ENCODE data around the gene FRZB. TPM values are rescaled to one million over a fixed set of nuclear protein-coding genes. Genes with fewer than 3 reads are reported as not detected.

The FRZB gene
- total RNA-seq, 2 donors from 2014 or later, result 140 to 203 TPM

DNA sequence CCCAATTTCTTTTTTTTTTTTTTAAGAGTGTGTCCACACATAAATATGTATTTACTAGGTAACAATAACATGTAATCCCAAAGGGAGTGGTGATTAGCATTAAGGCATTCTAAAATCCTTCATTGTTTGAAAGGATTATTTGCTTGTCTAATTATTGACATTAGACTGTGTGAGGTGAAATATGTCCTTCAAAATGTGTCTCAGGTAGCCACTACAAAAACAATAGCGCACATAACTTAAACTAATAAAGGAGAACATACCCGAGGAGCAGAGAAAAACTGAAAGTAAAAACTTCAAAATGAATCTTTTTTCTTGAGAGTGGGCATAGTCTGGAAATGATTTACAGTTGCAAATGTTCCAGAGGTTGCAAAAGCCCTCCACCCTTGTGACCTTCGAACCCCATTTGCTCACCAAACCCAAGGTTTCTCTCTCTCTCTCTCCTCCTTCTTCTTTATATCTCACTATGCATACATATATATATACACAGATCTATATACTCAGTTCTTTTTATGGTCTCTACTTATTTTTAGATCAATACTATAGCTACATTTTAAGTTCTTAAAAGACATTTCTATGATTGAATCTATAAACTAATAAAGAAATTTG lies 24.4 kb upstream of the FRZB start:
- H3K27ac ChIP-seq, result no peak overlapping the region
- no peaks in the 10 kb centered on the region for H3K9me3 ChIP-seq
- ATAC-seq (ENCODE audit: insufficient number of reproducible peaks, low FRiP score, low read depth) (no peak), DNase-seq (ENCODE audit: low spot score) (no peak)
- no peak for TF ChIP-seq CTCF (IDR thresholded peaks at IDR 0.05)
- no peaks in the 10 kb centered on the region for H3K27me3 ChIP-seq (replicated peaks; ENCODE audit: insufficient read depth)
- no peaks in the 10 kb centered on the region for H3K36me3 ChIP-seq
- H3K4me3 ChIP-seq, result no peak overlapping the region
- peaks cover 29 to 54% of the 10 kb centered on the region in 2 donors for H3K4me1 ChIP-seq (ENCODE audit: control insufficient read depth in 1 of 2, low read depth in 2 of 2)

- no peak for TF ChIP-seq CTCF (IDR thresholded peaks at IDR 0.05)
- no peaks in the 10 kb centered on the region for H3K9me3 ChIP-seq
- ATAC-seq (ENCODE audit: insufficient number of reproducible peaks, low FRiP score, low read depth) (no peak), DNase-seq (ENCODE audit: low spot score) (no peak)
- no peak overlapping the region for H3K4me3 ChIP-seq
- no peaks in the 10 kb centered on the region for H3K27me3 ChIP-seq (replicated peaks; ENCODE audit: insufficient read depth)
- no peaks in the 10 kb centered on the region for H3K36me3 ChIP-seq
- peaks cover 26 to 52% of the 10 kb centered on the region in 2 donors for H3K4me1 ChIP-seq (ENCODE audit: control insufficient read depth in 1 of 2, low read depth in 2 of 2)
- no peak overlapping the region for H3K27ac ChIP-seq
Observed at GRCh38 chr2:182890305-182890704, 23.9 kb upstream of the FRZB start.

- TF ChIP-seq CTCF (IDR thresholded peaks at IDR 0.05), result no peak
- Histone ChIP-seq H3K27ac (no peak overlapping the region), H3K27me3 (replicated peaks; ENCODE audit: insufficient read depth) (no peaks in the 10 kb centered on the region), H3K4me1 (ENCODE audit: control insufficient read depth in 1 of 2, low read depth in 2 of 2) (peaks cover 28 to 46% of the 10 kb centered on the region in 2 donors), H3K4me3 (no peak overlapping the region), H3K36me3 (no peaks in the 10 kb centered on the region), H3K9me3 (no peaks in the 10 kb centered on the region)
- no peak for ATAC-seq (ENCODE audit: insufficient number of reproducible peaks, low FRiP score, low read depth)
- DNase-seq (ENCODE audit: low spot score), result no peak
Observed at GRCh38 chr2:182887753-182888415, 21.4 kb upstream of the FRZB start.

DNA sequence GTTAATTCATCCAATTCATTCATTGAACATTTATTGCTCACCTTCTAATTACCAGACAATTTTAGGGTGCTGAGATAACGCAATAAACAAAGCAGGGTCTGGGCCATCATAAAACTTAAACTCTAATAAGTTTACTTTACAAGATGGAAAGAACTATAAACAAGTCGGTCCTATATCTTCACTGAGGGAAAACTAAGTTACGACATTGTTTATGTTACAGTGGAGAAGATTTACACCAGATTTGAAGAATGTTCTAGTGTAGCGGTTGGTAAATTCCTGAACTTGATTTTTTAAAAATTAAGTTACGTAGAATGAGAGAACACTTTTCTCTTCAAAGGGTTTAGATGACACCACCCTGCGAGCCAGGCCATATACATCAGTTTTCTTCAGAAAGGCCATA lies 20.7 kb upstream of the FRZB start:
- peaks cover 31 to 48% of the 10 kb centered on the region in 2 donors for H3K4me1 ChIP-seq (ENCODE audit: control insufficient read depth in 1 of 2, low read depth in 2 of 2)
- H3K4me3 ChIP-seq, result no peak overlapping the region
- ATAC-seq (ENCODE audit: insufficient number of reproducible peaks, low FRiP score, low read depth) (no peak), DNase-seq (ENCODE audit: low spot score) (no peak)
- no peak for TF ChIP-seq CTCF (IDR thresholded peaks at IDR 0.05)
- H3K9me3 ChIP-seq, result no peaks in the 10 kb centered on the region
- H3K27me3 ChIP-seq (replicated peaks; ENCODE audit: insufficient read depth), result no peaks in the 10 kb centered on the region
- H3K36me3 ChIP-seq, result no peaks in the 10 kb centered on the region
- peak overlapping the region; percentile 31 to 58 for H3K27ac ChIP-seq

- H3K27ac ChIP-seq, result peak overlapping the region; percentile 33 to 58
- ATAC-seq (ENCODE audit: insufficient number of reproducible peaks, low FRiP score, low read depth), result no peak
Observed at GRCh38 chr2:182885771-182886170, 19.3 kb upstream of the FRZB start.

More at GRCh38 chr2:182885771-182886170, 19.3 kb upstream of the FRZB start:
- Histone ChIP-seq H3K4me1 (ENCODE audit: control insufficient read depth in 1 of 2, low read depth in 2 of 2) (peaks cover 31 to 49% of the 10 kb centered on the region in 2 donors), H3K9me3 (no peaks in the 10 kb centered on the region), H3K36me3 (no peaks in the 10 kb centered on the region), H3K27me3 (replicated peaks; ENCODE audit: insufficient read depth) (no peaks in the 10 kb centered on the region), H3K4me3 (no peak overlapping the region)
- no peak for DNase-seq (ENCODE audit: low spot score)
- no peak for TF ChIP-seq CTCF (IDR thresholded peaks at IDR 0.05)
